RWPE1 (cell line): Measurements from ENCODE around the gene GOLT1A.

Experiments
- CTCF ChIA-PET: fragments of 350-600 bp; sonication (Branson Sonifier 250); formaldehyde crosslinking; extraction: SDS; loops from one replicate; lab custom pipeline; 2021; lab: Yijun Ruan, JAX
- POLR2A ChIA-PET: fragments of 400-600 bp; formaldehyde crosslinking; extraction: SDS; loops from one replicate; lab custom pipeline; 2020; ENCODE audit warnings: antibody characterized with exemption; ENCODE audit not compliant: low non-redundant PET; lab: Yijun Ruan, JAX
- DNase-seq: peaks from one replicate; pipeline ENCODE4 v3.0.0; 2012; ENCODE audit warnings: low spot score
- H3K27ac ChIP-seq: fragments of 450-650 bp; 2 replicates; pipeline ENCODE4 v1.5.1; 2017
- CTCF ChIP-seq: fragments of 450-650 bp; conservative IDR thresholded peaks from 2 replicates; pipeline ENCODE4 v1.5.1; 2017; ENCODE audit warnings: low read depth, mild to moderate bottlenecking

The GOLT1A gene

GRCh38 chr1:204198348-204199340 lies 15.1 kb downstream of the GOLT1A start:
- no peak overlapping the region for H3K27ac ChIP-seq
- ChIA-PET CTCF (interaction anchor here (0.6 to 3.9 kb wide), 20 partner anchors 8 to 895 kb away, joined by 3 to 62 read pairs (median 4); partner anchors contain the start of genes GOLT1A and REN), POLR2A (interaction anchor here (0.5 to 1.1 kb wide), 2 partner anchors 28 to 387 kb away, joined by 3 read pairs; no protein-coding TSS in a partner anchor)
- peak; percentile 93 for DNase-seq
- TF ChIP-seq CTCF, result no peak

- TF ChIP-seq CTCF, result no peak
- no peak overlapping the region for H3K27ac ChIP-seq
- no peak for DNase-seq
- ChIA-PET POLR2A (no interaction called here), CTCF (interaction anchor here (1.0 to 3.9 kb wide), 2 partner anchors 10 to 34 kb away, joined by 3 to 33 read pairs; no protein-coding TSS in a partner anchor)
Observed at GRCh38 chr1:204197068-204197467, 16.7 kb downstream of the GOLT1A start.

GRCh38 chr1:204196068-204196795 lies 17.6 kb downstream of the GOLT1A start, which contains the start of gene KISS1:
Gene KISS1 (minus strand): TSS chr1:204196491. CDS start chr1:204192876, 3,615 bp downstream.
- CTCF ChIA-PET, result interaction anchor here (0.6 to 3.9 kb wide), 4 partner anchors 11 to 352 kb away, joined by 3 to 33 read pairs (median 3); no protein-coding TSS in a partner anchor
- no peak for DNase-seq
- POLR2A ChIA-PET, result no interaction called here
- TF ChIP-seq CTCF, result no peak
- H3K27ac ChIP-seq, result no peak within 1 kb of the TSS

GRCh38 chr1:204194771-204195170 lies 19.0 kb downstream of the GOLT1A start:
- no peak overlapping the region for H3K27ac ChIP-seq
- CTCF ChIA-PET, result interaction anchor here (0.6 to 2.1 kb wide), 3 partner anchors 13 to 39 kb away, joined by 4 to 9 read pairs (median 9); no protein-coding TSS in a partner anchor
- no peak for DNase-seq
- POLR2A ChIA-PET, result no interaction called here
- TF ChIP-seq CTCF, result no peak

GRCh38 chr1:204194080-204194479 lies 19.7 kb downstream of the GOLT1A start:
- no peak overlapping the region for H3K27ac ChIP-seq
- DNase-seq, result no peak
- CTCF ChIA-PET, result interaction anchor here (0.6 to 2.1 kb wide), 3 partner anchors 13 to 39 kb away, joined by 4 to 9 read pairs (median 9); no protein-coding TSS in a partner anchor
- POLR2A ChIA-PET, result no interaction called here
- no peak for TF ChIP-seq CTCF
